PC-3 (cell line): Measurements from ENCODE around the gene RANBP1. TPM values are rescaled to one million over a fixed set of nuclear protein-coding genes. Genes with fewer than 3 reads are reported as not detected.

ENCODE experiments used
- ATAC-seq: fragments of 200-7000 bp; cut with Tn5 transposase; 2 replicates; pipeline ENCODE4 v1.9.1; 2020; ENCODE audit warnings: mild to moderate bottlenecking, moderate library complexity
- BruUV-seq: library from RNA; stranded (reverse); fragments of 400-500 nt; replicated peaks from 2 replicates; lab custom pipeline; 2021; lab: Mats Ljungman, UMichigan
- CTCF ChIA-PET: fragments of 300-600 bp; sonication (Branson Sonifier 250); formaldehyde crosslinking; loops from one replicate; lab custom pipeline; 2022; ENCODE audit warnings: antibody characterized with exemption; lab: Charles Lee
- POLR2A ChIA-PET: fragments of 300-600 bp; sonication (Branson Sonifier 250); formaldehyde crosslinking; loops from one replicate; lab custom pipeline; 2022; ENCODE audit warnings: antibody characterized with exemption; ENCODE audit not compliant: unreplicated experiment; lab: Charles Lee
- DNase-seq: peaks from one replicate; pipeline ENCODE4 v3.0.0-alpha.2; 2015
- H2AFZ ChIP-seq: fragments of 300-600 bp; sonication (generic); 2 replicates; pipeline ENCODE4 v1.6.0; 2016; ENCODE audit warnings: antibody characterized with exemption, low read length
- H3F3A ChIP-seq: fragments of 300-600 bp; sonication (generic); one replicate; pipeline ENCODE4 v1.6.0; 2017; ENCODE audit warnings: antibody characterized with exemption, low read length, control low read depth, mild to moderate bottlenecking; ENCODE audit not compliant: unreplicated experiment
- H3K27ac ChIP-seq: fragments of 300-600 bp; sonication (generic); 2 replicates; pipeline ENCODE4 v1.5.1; 2016; ENCODE audit warnings: mild to moderate bottlenecking, low read length
- H3K27me3 ChIP-seq: fragments of 300-600 bp; sonication (generic); 2 replicates; pipeline ENCODE4 v1.6.1; 2016; ENCODE audit warnings: low read length, mixed read lengths
- H3K36me3 ChIP-seq: fragments of 300-600 bp; sonication (generic); 2 replicates; pipeline ENCODE4 v1.6.1; 2016; ENCODE audit warnings: low read depth, mixed run types, low read length, mixed read lengths
- H3K4me1 ChIP-seq: fragments of 300-600 bp; sonication (generic); 2 replicates; pipeline ENCODE4 v1.5.1; 2016; ENCODE audit warnings: low read length; ENCODE audit not compliant: insufficient read depth
- H3K4me2 ChIP-seq: fragments of 300-600 bp; sonication (generic); 2 replicates; pipeline ENCODE4 v1.6.0; 2016; ENCODE audit warnings: low read length
- H3K4me3 ChIP-seq: fragments of 300-600 bp; sonication (generic); 2 replicates; pipeline ENCODE4 v1.5.1; 2016; ENCODE audit warnings: mild to moderate bottlenecking, low read length, mixed read lengths
- H3K79me2 ChIP-seq: fragments of 300-600 bp; sonication (generic); 2 replicates; pipeline ENCODE4 v1.6.1; 2017; ENCODE audit warnings: low read length, mixed read lengths
- H3K9ac ChIP-seq: fragments of 300-600 bp; sonication (generic); 2 replicates; pipeline ENCODE4 v1.6.0; 2016; ENCODE audit warnings: mild to moderate bottlenecking, low read length
- H3K9me2 ChIP-seq: fragments of 300-600 bp; sonication (generic); replicated peaks from 2 replicates; pipeline ENCODE4 v1.6.1; 2016; ENCODE audit warnings: mixed run types, low read length, mixed read lengths
- H3K9me3 ChIP-seq: fragments of 300-600 bp; sonication (generic); 2 replicates; pipeline ENCODE4 v1.6.1; 2016; ENCODE audit warnings: low read length, mixed read lengths
- H4K20me1 ChIP-seq: fragments of 300-600 bp; sonication (generic); 2 replicates; pipeline ENCODE4 v1.6.1; 2016; ENCODE audit warnings: low read length, mixed read lengths
- CTCF ChIP-seq: fragments of 300-600 bp; sonication (generic); conservative IDR thresholded peaks from 2 replicates; pipeline ENCODE4 v1.5.1; 2017; ENCODE audit warnings: antibody characterized with exemption, low read depth, mild to moderate bottlenecking, low read length
- EZH2 ChIP-seq: fragments of 300-600 bp; sonication (generic); IDR thresholded peaks from one replicate; pipeline ENCODE4 v1.6.1; 2017; ENCODE audit warnings: antibody characterized with exemption, mild to moderate bottlenecking, low read length; ENCODE audit not compliant: unreplicated experiment
- EZH2phosphoT487 ChIP-seq: fragments of 300-600 bp; sonication (generic); IDR thresholded peaks from 2 replicates; pipeline ENCODE4 v1.6.1; 2018; ENCODE audit warnings: mild to moderate bottlenecking, antibody characterized with exemption, low read length, borderline replicate concordance
- intact Hi-C: fragments of 100-400 bp; cut with micrococcal nuclease; formaldehyde crosslinking; loops from 2 replicates; pipeline ENCODE4 v1.9.0; 2023
- total RNA-seq: library from RNA; depleted of rRNA; stranded (reverse); fragments of >200 nt; gene quantifications from 2 replicates; pipeline ENCODE4 v1.2.3, GENCODE V29; 2014

The RANBP1 gene
- total RNA-seq, 1 experiment from 2014 or later: 356 TPM

- DNase-seq: no peak
- peaks cover 31% of the 10 kb centered on the region for H3K79me2 ChIP-seq
- BruUV-seq: no TSS peak
- POLR2A ChIA-PET: no interaction called here
- H3F3A ChIP-seq: no peaks in the 10 kb centered on the region
- no peak overlapping the region for H3K4me3 ChIP-seq
- peaks cover 11% of the 10 kb centered on the region; the same call in 1 of the 2 replicates for H3K4me1 ChIP-seq
- no peaks in the 10 kb centered on the region for H4K20me1 ChIP-seq
- no peak overlapping the region for H3K27ac ChIP-seq
- peaks cover 25% of the 10 kb centered on the region for H3K36me3 ChIP-seq
- no peak overlapping the region for H3K9ac ChIP-seq
- no peaks in the 10 kb centered on the region for H3K9me2 ChIP-seq
- intact Hi-C loops: no loop called here
- TF ChIP-seq EZH2phosphoT487: no peak
- no peak for TF ChIP-seq EZH2
- TF ChIP-seq CTCF: no peak
- no peak for ATAC-seq
- H3K9me3 ChIP-seq: no peaks in the 10 kb centered on the region
- CTCF ChIA-PET: no interaction called here
- H3K27me3 ChIP-seq: no peaks in the 10 kb centered on the region
- H2AFZ ChIP-seq: no peak overlapping the region
- H3K4me2 ChIP-seq: no peak overlapping the region
Measured at GRCh38 chr22:20112623-20113511, 3.0 kb upstream of the RANBP1 start.

DNA sequence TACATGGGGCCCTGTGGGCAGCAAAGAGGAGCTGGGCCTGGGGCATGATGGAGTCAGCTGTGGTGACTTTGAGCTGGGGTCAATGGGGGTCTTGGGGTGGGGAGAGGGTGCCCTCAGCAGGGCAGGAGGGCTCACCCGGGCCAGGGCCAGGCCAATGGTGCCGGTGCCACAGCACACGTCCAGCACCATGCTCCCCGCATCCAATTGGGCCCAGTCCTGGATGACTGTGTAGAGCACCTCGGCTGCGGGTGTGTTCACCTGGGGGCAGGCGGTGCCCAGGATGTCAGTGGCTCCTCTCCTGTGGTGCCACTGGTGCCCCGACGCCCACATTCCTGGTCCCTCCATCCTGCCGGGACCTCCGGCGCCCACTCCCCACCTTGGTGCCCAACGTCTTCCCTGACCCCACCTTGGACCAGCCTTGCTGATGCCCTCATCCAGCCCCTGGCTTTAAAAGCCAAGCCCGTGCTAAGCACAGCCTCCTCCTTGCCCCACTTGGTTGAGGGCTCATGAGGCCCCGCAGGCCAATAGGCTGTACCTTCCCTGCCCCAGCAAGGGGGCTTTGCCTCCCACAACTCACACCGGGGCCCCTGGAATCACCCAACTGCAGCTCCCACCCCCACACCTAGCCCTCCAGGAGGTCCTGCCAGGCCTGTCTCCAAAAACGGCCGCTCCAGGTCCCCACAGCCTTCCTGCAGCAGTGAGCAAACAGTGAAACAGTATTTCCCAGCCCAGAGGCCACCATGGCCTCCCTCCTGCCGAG is 2.2 kb upstream of the RANBP1 start:
- Histone ChIP-seq H3K27ac (no peak overlapping the region), H3K4me2 (no peak overlapping the region), H3K9me2 (no peaks in the 10 kb centered on the region), H3F3A (no peaks in the 10 kb centered on the region), H3K9ac (no peak overlapping the region), H3K4me1 (peaks cover 14% of the 10 kb centered on the region), H2AFZ (no peak overlapping the region), H3K36me3 (peaks cover 25% of the 10 kb centered on the region), H3K4me3 (no peak overlapping the region), H3K27me3 (no peaks in the 10 kb centered on the region), H4K20me1 (no peaks in the 10 kb centered on the region), H3K9me3 (no peaks in the 10 kb centered on the region), H3K79me2 (peaks cover 40% of the 10 kb centered on the region)
- TF ChIP-seq CTCF (no peak), EZH2phosphoT487 (no peak), EZH2 (no peak)
- no peak for DNase-seq
- ATAC-seq: no peak
- ChIA-PET CTCF (no interaction called here), POLR2A (no interaction called here)
- BruUV-seq: no TSS peak
- intact Hi-C loops: no loop called here
